HG02938 (cell line): ENCODE measurements around the gene CRYBB1.
"Not testable (repeated sequence)": the region's sequence is repeated elsewhere in the genome, so short reads cannot be mapped to it uniquely, and the experiment has no call there.

Experiments used
- ATAC-seq: cut with Tn5 transposase; IDR thresholded peaks from one replicate; pipeline ENCODE4 v1.9.1; 2021; ENCODE audit warnings: mild to moderate bottlenecking, moderate library complexity; ENCODE audit not compliant: unreplicated experiment

CRYBB1 gene

DNA sequence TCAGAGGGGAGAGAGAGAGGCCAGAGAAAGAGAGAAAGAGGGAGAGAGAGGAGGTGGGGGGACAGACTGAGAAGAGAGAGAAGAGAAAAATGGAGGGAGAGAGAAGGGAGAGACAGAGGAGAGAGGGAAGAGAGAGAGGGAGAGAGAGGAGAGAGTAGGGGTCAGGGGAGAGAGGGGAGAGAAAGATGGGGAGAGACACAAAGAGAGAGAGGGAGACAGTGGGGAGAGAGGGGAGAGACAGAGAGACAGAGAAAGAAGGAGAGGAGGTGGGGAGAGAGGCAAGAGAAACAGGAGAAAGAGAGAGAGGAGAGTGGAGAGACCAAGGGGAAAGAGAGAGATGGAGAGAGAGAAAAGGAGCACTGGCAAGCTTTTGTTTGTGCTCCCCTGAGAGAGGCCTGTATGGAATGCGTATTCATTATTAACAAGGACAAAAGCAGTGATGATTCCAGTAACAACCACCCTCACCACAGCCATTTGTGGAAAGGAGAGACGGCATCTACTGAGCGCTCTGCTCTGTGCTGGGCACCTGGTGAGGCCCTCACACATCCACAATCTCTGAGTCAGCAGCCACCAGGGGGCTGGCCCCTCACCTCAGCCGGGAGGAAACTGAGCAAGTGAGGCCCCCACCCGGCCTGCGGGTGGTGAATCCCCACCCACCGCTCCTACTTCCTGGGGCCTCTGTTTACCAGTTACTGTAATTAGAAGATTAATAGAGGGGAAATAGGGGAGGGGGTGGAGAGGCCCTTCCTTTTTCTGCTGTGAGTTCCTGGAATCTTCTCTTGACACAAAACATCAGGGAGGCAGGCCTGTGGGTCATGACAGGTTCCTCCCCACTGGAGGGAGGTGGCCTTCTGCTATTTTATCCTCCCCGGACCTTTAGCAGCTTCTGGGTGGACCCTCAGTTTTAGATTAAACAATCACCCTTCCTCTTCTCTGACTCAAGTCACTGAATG, 24.9 kb upstream of the CRYBB1 start:
- no peak for ATAC-seq

DNA sequence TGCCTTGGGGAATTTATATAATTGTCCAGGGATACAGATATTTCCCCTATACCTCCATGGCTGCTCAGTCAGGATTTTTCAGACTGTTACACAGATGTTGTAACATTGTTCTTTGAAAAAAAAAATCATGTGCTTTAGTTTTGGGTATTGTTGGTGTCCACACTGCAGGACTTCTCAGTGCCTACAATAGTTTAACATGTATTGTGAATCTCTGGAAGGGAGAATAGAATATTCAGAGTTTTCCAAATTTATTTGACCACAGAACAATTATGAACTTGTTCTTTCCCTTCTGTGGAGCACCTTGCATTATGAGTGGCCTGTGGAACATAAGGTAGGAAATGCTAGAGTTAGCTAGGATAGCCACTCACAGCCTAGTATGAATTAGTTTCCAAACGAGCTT, 18.5 kb upstream of the CRYBB1 start:
- ATAC-seq, result no peak

DNA sequence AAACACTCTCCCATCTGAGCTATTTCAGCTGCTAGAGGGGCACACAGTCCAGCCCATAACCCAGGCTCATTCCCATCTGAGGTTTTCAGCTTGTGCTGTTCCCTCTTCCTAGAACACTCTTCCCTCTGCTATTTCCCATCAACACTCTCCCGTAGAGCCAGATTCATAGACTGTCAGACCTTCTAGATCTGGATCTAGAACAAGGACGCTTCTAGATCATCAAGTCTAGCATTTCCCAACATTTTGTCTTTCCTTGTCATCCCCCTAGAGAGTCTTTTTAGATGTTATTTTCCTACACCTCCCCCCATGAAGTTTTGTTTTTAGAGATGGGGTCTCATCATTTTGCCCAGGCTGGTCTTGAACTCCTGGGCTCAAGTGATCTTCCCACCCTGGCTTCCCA, 17.3 kb upstream of the CRYBB1 start:
- ATAC-seq, result no peak

DNA sequence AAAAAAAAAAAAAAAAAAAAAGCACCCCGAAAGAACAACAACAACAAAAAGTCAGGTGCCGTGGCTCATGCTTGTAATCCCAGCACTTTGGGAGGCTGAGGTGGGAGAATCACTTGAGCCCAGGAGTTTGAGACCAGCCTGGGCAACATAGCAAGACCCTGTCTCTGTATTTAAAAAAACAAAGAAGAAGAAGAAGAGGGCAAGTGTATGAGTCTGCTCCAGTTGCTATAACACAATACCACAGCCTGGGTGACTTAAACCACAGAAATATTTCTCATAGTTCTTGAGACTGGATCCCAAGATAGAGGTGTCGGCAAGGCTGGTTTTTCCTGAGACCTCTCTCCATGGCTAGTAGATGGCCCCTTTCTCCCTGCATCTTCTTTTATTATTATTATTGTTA, 16.4 kb upstream of the CRYBB1 start:
- ATAC-seq, result no peak

DNA sequence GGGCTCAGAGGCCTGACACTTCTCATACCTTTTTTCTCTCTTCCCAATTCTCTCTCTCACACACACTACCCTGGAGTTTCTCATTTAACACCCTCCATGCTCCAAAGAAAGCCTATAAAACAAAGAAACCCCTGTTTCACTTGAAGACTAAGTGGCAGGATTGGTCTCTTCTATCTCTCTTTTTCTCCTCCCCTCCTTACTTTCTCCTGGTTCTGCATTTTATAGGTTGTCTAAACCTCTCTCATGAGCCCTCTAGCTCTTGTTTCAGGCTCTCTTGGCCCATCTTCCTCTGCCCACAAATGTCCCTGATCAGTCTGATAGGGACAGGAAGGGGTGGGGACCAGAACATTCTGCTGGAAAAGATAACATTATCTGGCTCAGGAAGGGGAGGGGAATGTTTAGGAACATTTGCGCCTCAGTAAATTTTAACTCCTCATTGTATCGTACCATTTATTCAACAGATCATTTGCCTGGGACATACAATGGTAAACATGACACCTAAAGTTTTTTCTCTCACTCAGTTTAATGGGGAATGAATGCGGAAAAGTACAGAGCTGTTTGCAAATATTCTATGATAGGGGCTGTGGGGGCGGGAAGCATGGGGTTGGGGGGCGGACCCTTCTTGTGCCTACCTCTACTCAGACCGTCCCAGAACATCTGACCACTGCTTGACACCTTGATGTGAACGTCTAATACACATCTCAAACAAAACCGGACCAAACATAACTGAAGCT, 14.8 kb upstream of the CRYBB1 start:
- no peak for ATAC-seq

DNA sequence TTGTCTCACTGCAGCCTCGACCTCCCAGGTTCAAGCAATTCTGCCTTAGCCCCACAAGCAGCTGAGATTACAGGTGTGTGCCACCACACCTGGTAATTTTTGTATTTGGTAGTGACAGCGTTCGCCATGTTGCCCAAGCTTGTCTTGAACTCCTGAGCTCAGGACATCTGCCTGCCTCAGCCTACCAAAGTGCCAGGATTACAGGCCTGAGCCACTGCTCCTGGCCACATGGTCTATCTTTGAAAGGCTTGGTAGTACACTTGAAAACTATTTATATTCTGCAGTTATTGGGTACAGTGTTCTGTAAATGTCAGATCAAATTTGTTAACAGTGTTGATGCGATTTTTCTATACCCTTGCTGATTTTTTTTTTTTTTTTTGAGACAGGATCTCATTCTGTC, 13.5 kb upstream of the CRYBB1 start:
- no peak for ATAC-seq

DNA sequence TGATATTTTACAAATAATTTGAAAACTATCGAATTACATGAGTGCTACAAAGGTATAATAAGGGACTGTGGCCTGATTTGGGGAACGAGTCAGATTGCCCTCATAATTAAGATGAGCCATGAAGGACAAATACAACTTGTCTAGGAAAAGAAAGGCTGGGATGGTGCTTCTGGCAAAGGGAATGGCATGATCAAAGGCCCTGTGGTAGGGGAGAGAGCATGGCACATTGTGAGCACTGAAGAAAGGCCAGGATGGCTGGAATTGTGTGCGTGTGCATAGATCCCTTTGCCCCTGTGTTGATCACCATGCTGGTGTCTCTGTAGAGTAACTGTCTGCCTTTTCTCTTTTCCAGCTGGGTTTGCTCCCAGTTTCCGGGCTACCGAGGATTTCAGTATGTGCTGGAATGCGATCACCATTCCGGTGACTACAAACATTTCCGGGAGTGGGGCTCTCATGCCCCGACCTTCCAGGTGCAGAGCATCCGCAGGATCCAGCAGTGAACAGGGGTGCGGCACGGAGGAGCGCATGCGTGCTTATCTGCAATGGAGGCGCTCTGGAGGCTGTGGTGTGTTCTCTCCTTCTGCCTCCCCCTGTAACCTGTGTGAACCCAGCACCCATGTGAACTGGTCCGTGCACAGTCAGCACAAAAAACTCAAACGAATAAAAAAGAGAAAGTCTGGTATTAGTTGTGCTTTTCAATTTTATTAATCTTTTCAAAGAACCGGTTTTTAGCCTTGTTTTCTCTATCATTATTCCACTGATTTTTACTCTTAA, 12.3 kb upstream of the CRYBB1 start:
- ATAC-seq, result no peak

DNA sequence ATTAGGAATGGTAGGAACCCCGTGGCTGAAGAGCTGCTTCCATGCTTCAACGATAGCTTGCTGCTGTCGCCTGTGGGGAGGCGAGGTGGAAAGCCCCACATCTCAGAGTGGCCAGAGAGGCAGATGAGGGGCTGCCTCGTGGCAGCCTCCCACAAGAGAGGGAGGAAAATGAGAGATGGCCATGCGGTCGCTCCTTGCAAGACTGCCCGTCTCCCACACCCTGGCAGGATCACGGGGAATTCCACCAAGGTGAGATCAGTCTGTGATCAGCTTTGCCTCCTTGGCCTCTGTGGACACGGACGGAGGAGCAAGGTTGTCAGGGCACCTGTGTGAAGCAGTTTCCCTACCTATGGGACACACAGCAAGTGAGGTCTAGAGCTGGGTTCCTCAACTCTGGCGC, 7.0 kb upstream of the CRYBB1 start:
- ATAC-seq, result no peak

DNA sequence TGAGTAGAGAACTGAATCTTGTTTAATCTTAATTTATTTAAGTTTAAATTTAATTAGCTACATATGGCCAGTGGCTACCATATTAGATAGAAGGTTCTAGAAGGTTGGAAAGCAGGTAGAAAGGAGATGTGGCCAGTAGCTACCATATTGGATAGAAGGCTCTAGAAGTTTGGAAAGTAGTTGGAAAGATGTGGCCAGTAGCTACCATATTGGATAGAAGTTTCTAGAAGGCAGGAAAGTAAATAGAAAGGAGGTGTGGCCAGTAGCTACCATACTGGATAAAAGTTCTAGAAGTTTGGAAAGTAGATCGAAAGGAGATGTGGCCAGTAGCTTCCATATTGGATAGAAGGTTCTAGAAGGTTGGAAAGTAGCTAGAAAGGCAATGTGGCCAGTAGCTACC, 6.2 kb upstream of the CRYBB1 start:
- ATAC-seq, result no peak

DNA sequence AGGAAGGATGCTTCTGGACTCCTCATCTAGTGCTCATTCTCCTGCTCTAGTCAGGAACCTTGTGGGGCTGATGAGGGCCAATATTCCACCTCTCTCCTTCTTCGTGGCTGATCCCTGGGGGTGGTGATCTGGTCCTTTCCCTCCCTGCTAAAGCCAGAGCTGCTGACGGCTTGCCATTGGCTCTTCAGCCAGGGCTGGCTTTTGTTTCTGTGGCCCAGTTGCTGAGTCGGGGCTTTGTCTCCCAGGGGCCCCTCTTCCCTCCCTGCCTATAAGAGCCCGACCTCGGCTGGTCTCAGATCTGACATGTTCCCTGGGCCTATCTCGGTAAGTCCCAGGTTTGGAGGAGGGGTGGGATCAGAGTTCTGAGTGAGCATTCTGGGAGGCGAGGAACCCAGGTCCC, 3.8 kb upstream of the CRYBB1 start, which contains the start of gene CRYBA4:
Gene CRYBA4 (plus strand): TSS at position 301 of the 400 bp plus-strand sequence. CDS start 634 bp downstream, outside the sequence.
- ATAC-seq, result no peak

DNA sequence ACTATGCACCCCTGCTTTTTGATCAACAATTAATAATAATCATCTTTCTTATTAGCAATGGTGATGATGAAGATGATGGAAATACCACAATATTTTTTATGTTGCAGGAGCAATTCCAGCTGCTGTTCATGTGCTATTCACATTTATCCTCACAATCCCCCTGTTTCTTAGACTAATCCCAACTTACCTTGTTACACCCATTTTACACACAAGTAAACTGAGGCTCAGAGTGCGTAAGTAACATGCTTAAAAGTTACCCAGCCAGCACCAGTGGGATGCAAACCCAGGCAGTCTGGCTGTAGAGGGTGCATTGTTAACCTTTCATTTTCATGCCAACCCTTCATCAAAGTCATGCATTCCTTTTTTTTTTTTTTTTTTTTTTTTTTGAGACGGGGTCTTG, 2.4 kb upstream of the CRYBB1 start:
- ATAC-seq, result no peak

DNA sequence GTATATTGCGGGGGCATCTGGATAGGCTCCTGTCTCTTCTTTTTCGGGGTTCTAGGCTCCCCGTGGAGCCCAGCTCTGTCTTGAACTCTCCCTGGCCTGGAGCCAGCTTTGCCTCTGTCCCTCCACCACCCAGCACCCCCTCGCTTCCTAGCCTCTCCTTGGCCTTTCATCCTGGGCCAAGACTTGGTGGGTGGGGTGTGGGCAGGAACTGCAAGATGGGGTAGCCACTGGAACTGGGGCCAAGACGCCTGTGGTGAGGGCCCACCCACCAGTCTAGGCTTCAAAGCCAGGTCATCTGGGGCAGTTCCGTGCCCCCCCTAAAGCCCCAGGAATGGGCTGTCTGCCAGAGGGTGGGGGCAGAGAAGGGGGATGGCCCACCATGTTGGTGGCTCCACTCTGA, 1.7 kb upstream of the CRYBB1 start:
- no peak for ATAC-seq

DNA sequence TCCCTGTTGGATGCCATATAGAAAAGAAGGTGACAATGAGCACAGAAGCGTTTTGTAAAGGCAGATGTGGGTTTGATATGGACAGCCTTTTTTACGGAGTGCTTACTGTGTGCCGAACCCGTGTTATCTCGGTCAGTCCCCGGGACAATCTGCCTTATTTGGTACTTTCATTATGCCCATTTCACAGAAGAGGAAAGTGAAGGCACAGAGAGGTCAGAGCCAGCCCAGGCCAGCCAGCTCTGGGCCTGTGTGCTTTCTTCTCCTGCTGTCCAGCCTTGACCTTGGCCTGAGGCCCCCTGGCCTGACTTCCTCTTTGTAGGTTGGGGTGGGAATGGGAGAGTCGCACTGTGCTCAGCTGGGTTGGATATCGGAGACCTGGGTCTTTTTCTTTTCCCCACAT, 628 bp upstream of the CRYBB1 start:
- no peak for ATAC-seq

DNA sequence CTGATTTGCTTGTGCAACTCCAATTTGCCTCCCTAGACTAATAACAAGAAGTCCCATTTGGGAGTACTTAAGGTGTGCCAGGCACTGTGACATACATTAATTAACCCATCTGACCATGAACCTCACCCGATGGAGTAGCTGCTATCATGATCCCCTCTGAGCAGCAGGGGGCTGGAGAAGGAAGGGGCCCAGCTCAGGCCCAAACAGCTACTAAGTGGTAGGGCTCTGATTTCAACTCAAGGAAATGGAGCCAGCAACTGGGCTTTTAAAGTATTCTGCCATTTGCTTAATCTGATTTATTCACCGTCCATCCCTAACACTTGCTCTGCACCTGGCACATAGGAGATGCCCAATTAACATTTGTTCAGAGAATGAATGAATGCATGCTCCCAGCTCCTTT, 1.2 kb downstream of the CRYBB1 start:
- no peak for ATAC-seq

DNA sequence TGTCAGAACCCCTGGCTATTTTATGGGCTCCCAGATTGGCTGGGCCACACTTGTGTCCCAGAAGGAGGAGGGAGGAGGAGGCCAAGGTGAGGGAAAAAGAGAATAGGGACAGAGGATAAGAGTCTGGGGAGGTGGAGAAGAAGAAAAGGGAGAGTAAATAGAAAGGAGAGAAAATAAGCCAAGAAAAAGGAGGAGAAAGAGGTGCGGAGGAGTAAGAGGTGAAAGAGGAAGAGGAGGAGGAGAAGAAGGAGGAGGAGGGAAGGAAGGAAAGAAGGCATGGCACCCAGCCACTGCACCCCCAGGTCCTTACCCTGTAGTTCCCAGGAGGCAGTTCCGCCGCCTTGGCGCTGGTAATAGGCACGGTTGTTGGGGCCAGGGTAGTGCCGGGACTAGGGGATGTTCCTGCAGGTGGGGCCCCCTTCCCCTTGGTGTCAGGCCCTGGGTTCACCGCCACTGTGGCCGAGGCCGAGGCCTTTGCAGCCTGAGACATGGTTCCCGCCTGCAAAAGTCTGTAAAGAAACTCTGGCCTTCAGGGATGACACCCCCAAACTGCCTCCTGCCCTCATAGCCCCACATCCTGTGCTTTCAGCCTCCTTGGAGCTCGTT, 1.9 kb downstream of the CRYBB1 start:
- ATAC-seq, result no peak

DNA sequence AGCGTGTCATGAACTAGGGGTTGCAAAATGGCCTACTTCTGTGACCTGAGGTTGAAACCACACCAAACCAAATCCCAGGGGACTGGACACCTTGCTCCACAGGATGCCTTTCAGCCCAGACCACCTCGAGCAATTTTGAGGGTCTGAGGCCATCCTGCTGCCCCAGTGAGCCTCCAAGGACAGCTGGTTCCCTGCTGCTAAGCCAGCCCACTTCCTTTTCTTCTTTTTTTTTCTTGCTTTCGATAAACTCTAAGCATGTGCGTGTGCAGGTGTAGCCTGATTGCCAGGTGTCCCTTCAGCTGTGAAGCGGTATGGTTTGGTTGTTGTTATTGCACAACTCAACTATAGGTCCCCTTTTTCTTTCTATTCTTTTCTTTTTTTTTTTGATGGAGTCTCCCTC, 2.7 kb downstream of the CRYBB1 start:
- no peak for ATAC-seq

DNA sequence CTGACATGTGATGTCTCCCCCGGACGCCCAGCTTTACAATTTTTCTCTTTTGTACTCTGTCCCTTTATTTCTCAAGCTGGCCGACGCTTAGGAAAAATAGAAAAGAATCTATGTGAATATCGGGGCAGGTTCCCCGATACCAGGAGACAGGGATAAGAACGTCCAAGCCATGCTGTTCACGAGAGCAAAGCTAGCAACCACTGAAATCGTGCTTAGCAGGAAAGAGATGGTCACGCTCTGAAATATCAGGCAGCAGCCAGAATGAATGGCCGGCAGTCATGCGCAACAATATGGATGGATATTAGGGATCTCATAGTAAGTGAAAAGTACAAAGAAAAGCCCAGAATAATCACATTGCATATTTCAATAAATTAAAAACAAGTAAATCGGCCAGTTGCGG, 3.5 kb downstream of the CRYBB1 start:
- no peak for ATAC-seq

DNA sequence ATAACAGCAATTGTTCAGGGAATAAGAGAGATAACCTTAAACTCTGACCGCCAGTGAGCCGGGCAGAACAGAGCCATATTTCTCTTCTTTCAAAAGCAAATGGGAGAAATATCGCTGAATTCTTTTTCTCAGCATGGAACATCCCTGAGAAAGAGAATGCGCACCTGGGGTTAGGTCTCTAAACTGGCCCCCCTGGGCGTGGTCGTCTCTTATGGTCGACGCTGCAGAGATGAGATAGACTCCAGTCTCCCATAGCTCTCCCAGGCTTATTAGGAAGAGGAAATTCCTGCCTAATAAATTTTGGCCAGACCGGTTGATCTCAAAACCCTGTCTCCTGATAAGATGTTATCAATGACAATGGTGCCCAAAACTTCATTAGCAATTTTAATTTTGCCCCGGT, 4.1 kb downstream of the CRYBB1 start:
- ATAC-seq, result not testable (repeated sequence)

DNA sequence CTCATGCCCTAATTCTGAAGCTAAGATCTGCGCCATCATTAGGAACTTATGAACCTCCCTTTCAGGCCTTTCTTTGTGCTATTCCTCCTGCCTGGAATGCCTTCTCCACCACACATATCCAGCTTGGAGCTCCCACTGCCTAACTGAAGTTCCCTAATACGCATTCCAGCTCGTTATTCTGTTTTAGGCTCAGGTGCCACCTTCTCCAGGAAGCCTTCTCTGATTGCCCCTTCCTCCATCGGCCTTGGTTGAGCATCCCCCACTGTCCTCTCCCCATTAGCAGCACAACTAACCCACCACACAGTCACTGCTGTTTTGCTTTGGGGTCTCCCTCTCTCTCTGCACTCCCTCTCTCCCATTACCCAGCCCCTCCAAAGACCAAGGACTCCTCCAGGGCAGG, 5.2 kb downstream of the CRYBB1 start:
- ATAC-seq, result no peak

DNA sequence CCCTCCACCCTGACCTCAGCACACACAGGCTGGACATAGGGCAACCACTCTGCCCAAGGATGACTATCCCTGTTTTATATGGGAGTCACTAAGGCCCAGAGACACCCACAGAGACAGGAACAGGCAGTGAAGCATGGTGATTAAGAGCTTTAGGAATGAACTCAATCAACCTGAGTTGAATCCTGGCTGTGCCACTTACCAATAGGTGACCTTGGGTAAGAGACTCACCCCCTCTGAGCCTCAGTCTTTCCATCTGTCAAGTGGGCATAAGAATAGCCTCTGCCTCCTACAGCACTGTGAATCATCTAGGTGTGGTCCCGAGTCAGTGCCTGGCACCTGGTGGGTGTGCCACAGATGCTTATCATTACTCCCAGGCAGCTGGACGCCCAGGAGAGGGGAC, 6.8 kb downstream of the CRYBB1 start:
- no peak for ATAC-seq
